DLD1 (cell line): ENCODE data around the gene THAP8.

Experiments
- in situ Hi-C: cut with HindIII; loops from 2 replicates; pipeline ENCODE4 v1.10.0; 2017; ENCODE audit warnings: low sequenced_read_pairs

THAP8 gene, protein sequence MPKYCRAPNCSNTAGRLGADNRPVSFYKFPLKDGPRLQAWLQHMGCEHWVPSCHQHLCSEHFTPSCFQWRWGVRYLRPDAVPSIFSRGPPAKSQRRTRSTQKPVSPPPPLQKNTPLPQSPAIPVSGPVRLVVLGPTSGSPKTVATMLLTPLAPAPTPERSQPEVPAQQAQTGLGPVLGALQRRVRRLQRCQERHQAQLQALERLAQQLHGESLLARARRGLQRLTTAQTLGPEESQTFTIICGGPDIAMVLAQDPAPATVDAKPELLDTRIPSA

DNA sequence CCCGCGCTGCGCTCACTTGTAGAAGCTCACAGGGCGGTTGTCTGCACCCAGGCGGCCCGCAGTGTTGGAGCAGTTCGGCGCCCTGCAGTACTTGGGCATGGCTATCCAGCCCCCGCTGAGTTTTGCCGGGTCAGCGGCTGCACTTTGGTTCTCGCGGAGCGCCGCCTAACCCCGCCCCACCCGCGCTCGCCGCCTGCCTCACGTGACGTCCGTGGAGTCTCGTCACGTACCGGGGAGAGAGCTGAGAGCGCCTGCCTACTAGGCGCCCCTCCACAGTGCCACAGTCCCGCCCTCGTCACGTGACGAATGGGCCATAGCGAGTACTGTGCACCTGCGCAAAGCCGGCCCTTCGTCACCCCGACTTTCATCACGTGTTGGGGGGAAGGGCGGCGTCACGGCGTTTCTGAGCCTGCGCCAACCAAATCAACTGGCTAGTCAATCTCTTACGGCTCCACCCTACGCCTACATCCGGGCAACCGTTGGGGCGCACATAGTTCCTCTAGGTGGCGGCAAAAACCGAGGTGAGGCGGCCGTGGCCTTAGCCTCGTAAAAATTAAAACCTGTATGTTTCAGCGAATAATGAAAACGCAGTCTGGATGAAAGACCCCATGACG is at the start of gene THAP8:
Gene THAP8, minus strand, starts transcription at position 167 of the 614 bp plus-strand sequence. Its CDS starts 68 bp downstream, at position 99.
- in situ Hi-C loops = no loop called here

DNA sequence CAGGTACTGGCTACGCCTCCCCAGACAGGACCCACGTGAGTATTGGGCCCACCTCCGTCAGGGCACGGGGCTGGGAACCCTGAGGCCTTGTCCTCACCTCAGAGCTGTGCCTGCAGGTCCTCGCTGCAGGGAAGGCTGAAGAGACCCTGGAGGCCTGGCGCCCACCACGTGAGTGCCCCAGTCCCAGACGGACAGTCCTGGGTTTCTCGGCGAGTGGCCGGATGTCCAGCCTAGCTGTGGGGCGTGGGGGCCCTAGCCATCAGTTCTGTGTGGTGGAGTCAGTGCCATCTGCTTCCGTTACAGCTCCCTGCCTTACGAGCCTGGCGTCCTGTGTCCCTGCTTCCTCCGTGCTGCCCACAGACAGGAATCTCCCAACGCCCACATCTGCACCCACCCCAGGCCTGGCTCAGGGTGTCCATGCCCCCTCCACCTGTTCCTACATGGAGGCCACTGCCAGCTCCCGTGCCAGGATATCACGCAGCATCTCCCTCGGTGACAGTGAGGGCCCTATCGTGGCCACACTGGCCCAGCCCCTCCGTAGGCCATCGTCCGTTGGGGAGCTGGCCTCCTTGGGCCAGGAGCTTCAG is 49.0 kb upstream of the THAP8 start:
- in situ Hi-C loops = no loop called here

DNA sequence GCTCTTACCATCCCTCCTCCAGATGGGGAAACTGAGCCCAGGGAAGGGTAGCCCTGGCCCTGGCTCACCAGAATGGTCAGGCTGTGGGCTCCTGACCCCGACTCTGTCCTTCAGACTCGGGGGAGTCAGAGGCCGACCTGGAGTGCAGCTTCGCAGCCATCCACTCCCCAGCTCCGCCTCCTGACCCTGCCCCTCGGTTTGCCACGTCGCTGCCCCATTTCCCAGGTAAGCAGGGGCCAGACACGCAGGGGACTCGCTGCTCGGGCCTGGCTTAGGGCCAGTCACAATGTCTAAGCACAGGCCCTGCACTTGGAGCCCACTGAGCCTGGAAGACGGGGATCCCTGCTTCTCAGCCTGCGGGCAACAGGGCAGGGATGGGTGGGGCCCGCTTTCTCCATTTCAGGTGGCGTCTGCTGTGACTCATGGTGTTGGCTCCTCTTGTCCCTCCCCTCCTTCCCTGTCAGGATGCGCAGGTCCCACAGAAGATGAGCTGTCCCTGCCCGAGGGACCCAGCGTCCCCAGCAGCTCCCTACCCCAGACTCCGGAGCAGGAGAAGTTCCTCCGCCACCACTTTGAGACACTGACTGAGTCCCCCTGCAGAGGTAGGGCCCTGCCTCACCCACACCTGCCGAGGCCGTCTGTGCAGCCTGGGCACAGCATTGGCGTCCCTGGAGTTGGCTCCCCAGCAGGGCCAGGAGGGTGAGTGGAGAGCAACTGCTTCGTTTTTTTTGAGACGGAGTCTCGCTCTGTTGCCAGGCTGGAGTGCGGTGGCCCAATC is 47.7 kb upstream of the THAP8 start:
- in situ Hi-C loops = no loop called here

DNA sequence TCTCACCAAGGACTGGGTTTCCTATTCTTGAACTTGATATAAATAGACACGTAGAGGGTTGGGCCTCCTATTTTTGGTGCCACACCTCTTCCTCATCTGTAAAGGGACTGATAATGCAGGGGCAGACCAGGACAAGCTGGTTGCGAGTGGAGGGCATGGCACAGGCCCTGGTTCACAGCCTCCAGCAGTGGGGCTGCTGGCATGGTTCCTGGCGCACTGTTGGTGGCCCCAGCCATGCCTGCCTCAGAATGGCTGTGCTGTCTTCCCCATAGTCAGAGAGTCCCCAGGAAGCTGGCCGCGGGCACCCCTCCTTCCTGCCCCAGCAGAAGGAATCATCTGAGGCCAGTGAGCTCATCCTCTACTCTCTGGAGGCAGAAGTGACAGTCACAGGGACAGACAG is 46.4 kb upstream of the THAP8 start:
- in situ Hi-C loops = no loop called here

DNA sequence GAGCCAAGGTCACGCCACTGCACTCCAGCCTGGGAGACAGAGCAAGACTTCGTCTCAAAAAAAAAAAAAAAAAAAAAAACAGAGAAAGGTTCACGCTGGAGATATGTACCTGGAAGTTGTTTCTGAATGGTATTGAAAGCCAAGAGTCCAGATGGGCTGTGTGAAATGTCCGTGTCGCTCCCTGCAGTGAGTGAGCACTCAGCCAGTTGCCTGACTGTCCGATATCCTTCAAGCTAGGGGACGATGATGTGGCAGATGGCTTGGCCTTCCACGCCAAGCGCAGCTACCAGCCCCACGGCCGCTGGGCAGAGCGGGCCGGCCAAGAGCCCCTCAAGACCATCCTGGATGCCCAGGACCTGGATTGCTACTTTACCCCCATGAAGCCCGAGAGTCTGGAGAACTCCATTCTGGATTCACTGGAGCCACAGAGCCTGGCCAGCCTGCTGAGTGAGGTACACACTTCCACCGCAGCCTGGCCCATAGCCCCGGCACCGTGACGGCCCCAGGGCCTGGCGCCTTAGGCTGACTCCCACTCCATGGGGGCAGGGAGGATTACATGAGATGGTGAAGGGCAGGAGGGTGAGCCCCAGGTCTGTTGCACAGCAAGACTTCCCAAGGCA is 45.2 kb upstream of the THAP8 start:
- in situ Hi-C loops = no loop called here

DNA sequence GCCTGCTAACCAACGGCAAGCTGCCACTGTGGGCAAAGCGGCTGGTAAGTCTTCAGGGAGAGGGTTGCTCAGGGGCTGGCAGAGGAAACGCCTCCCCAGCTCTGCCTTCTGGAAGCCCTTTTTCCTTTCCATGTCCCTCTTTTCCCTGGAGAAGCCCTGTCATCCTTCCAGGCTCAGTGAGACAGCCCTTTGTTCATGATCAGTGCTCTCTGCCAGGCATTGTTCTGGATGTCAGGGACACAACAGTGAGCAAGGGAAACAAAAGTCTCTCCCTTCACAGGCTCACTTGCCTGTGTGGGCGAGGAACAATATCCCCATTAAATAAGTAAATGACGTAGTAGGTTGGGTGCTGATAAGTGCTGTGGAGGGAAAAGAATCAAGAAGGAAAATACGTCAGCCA is 43.0 kb upstream of the THAP8 start:
- in situ Hi-C loops = no loop called here

DNA sequence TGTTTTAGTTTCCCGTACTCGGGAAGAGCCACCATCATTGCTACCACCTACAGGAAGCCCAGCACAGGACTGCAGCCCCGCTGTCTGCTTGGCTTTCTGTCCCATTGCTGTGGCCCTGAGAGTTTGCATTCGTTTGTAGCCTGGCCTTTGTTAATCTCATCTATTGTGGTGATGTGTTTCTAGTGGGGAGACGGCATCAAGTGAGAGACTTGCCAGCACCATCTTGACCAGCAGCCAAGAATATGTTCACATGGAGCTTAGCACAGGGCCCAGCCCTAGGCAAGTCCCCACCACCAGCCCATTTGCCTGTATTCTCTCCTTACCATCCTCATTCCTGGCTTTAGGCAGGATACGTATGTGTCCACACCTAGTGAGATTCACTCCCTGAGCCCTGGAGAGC is 39.6 kb upstream of the THAP8 start:
- in situ Hi-C loops = no loop called here

DNA sequence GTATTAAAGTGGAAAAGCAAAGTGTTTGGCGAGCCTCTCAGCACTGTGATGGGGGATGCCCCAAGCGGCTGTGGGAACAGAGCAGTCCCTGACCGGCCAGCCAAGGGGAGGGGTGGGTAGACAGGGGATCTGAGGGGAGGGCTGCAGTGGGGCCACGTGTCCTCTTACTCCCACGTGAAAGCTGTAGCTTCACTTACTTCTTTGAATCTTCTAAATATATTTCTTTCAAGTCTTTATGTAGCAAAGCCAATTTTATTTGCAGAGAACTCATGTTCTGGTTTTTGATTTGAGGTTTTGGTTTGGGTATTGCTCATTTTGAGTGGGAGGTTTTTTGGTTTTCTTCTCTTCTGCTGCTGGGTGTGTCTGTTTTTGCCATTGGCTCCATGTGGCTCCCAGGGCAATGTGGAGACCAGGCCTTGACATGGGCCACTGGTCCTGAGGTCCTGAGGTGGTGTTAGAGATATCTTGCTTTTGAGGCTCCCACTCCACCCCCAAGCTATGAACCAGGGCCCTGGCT is 39.1 kb upstream of the THAP8 start:
- in situ Hi-C loops = no loop called here

DNA sequence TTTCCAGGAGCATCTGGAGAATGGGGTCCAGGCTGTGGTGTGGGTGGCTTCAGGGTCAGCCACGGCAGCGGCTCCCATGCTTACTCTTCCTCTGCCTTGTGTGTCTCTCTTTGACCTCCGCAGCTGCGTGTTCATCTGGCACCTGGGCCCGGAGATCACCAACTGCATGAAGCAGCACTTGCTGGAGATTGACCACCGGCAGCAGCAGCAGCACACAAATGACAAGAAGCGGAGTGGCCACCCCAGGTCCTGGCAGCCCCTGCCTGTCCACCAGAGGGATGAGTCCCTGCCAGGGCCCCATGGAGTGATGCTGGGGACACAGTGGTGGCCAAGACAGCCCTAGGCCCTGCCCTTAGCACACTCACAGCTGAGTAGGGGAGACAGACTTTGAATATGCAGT is 38.5 kb upstream of the THAP8 start:
- in situ Hi-C loops = no loop called here

DNA sequence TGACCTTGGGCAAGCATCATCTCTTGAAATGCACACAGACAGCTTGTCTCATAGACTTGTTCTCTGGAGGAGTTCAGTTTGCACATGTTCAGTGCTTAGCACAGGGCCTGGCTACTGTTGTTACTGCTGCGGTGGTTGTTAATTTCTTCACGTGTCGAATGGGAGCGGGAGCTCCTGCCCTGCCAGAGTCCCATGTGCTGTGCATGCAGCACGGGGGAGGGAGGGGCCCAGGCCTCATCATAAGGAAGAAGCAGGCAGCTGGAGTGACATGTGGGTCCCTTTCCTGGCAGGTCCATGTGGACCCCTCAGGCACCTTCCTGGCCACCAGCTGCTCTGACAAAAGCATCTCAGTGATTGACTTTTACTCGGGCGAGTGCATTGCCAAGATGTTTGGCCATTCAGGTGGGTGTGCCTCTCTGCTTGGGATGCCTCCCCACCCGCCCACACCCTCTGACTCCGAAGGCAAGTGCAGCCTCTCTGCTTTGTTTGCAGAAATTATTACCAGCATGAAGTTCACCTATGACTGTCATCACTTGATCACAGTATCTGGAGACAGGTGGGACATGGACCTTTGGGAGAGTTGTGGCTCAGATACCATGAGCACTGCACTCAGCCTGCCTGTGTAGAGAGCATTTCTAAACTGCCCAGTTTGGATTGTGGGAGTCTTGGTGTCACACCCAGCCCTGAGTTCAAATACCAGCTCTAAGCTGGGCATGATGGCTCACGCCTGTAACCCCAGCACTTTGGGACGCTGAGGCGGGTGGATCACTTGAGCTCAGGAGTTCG is 37.0 kb upstream of the THAP8 start:
- in situ Hi-C loops = no loop called here

DNA sequence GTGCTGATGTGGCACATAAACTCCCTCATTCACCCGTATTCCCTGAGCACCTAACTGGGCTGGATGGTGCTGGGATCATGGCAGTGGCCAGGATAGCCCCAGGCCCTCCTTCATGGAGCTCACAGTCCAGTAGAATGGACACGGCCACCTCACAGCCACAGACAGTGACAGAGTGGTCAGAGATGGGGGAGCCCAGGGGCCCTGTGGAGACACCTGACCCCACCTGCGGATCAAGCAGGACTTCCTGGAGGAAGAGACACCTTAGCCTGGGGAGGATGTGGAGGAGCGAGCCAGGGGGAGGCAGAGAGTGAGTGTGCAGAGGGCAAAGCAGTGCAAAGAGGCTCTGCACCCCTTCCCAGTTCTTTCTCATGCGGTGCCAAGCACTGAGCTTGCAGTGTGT is 35.8 kb upstream of the THAP8 start:
- in situ Hi-C loops = no loop called here

DNA sequence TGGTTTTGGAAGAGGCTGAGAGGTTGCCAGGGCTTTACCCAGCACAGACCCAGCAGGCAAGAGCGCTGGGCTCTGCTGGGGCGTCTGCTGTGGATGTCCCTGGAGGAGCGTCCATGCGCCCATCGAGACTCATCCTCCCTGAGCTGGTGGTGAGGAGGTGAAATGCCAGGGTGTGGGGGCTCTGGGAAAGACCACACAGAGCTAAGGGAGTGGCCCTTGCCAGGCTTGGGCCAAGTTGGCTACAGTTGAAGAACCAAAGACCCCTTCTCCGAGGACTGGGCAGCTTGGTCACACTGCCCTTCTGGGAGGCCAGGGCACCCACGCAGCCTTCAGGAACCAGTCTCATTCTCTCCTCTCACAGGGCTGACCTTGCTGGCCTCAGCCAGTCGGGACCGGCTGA is 32.2 kb upstream of the THAP8 start:
- in situ Hi-C loops = no loop called here

DNA sequence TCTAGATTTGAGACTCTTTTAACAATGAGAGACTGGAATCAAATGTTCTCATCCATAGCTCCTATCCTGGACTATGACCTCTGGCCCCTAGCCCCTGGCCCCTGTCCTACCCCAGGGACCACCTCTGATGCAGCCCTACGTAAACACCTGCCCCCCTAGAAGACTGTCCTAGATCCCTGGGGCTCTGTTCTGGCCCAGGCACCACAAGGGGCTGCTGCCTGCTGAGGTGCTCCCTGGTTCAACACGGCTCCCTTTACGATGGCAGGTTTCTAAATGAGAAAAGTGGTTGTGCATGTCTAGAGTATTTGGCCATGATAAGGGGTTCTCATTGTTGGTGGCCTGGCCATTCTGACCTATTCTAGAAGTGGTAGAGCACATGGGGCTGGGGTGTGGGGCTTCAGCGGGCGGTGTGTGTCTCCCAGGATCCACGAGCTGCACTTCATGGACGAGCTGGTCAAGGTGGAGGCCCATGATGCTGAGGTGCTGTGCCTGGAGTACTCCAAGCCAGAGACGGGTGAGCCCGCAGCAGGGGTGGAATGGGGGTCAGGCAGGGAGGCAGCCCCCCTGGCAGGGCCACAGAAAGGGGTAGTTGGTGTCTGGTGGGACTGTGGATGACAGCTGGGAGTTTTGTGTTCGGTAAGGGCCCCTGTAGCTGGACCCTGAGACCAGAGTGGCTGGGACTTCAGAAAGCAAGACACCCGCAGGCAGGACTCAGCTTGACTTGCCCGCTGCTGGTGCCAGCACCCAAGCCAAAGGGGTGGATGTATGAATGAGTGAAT is 30.3 kb upstream of the THAP8 start:
- in situ Hi-C loops = no loop called here

DNA sequence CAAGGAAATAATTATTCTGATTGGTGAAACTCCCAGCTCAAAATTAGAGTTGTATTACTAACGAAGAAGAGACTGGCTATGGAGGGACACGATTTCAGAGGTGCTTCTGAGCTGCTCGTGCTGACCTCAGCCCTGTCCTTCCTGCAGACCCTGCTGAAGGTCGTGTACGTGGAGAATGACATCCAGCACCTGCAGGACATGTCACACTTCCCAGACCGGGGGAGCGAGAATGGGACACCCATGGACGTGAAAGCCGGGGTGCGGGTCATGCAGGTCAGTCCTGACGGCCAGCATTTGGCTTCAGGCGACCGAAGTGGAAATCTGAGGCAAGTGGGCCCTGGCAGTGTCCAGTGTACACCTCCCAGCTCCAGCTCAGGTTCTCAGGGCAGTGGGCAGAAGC is 28.8 kb upstream of the THAP8 start:
- in situ Hi-C loops = no loop called here

DNA sequence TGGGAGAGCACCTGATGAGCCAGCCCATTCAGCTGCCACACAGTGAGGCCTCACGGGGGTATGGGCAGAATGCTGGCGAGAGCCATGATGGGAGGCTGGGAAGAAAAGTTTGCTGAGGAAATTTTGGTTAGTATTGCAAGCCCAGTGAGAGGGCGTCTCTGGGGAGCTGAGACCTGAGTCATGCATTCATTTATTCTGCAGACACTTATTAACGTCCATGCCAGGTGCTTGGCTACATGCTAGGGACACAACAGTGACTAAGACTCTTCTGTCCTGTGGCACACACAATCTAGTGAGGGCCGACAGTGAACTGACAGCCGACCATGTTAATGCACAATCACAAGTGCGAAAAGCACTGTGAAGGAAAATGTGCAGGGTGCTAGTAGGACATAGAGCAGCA is 27.8 kb upstream of the THAP8 start:
- in situ Hi-C loops = no loop called here

DNA sequence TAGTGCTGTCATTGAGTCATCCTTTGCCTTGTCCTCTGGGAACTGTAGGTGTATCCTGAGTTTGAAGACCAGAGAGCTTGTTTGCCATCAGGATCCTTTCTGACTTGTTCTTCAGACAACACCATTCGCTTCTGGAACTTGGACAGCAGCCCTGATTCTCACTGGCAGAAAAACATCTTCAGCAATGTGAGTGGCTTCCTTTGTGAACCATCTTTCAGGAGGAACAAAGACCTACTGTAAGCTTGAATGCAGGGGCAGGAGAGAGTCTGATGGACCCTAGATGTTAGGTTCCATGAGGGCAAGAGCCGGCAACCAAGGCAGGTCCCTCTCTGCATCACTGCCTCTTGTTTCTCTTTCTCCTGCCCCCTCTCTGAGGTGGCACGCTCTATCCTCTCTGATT is 27.3 kb upstream of the THAP8 start:
- in situ Hi-C loops = no loop called here

DNA sequence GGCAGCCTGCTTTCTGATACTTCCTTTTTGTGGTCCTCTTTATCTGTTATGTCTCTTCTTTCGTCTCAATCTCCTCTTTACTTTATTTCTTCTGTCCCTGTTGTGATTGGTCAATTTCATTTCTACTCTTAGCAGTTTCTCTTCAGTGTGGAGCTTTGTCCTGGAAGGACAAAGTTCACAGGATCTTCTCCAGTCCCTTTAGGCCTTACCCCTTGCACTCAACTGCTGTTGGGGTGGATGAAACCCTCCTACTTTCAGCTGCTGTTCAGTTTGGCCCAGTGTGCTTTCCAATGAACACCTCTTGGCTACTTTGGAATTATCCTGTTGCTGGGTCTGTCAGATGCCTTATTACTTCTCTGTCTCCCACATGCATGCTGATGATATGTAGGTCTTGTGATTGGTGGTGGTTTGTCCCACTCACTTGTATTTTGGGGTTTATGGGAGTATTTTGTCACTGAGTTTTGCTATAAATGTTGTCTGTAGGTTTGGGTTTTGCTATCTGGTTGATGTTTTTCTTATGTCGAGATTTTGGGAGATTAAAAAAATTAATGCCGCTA is 25.4 kb upstream of the THAP8 start:
- in situ Hi-C loops = no loop called here

DNA sequence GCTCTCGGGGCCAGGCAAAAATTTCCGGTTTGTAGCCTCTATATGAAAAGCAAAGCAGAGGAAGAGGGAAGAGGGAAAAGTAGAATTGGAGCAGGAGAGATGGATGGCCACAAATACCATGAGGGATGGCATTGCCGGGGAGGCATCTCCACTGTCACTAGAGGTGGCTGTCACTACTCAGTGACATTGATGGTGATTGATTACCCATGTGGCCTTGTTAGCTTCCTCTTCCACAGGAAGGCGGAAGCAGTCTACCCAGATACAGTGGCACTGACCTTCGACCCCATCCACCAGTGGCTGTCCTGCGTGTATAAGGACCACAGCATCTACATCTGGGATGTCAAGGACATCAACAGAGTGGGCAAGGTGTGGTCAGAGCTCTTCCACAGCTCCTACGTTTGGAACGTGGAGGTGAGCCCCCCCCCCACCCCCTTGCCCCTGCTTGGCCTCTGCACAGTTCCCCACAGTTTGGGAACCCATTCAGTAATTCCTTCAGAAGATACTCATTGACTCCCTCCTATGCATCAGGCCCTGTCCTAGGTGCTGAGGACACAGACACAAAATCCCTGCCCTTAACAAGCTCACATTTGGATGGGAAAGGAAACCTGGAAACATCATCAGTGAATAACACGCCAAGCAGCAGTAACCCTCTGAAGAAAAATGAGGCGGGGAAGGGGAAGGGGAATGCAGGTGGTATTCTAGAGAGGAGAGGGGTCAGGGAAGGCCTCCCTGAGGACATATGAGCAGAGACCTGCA is 19.2 kb upstream of the THAP8 start:
- in situ Hi-C loops = no loop called here

DNA sequence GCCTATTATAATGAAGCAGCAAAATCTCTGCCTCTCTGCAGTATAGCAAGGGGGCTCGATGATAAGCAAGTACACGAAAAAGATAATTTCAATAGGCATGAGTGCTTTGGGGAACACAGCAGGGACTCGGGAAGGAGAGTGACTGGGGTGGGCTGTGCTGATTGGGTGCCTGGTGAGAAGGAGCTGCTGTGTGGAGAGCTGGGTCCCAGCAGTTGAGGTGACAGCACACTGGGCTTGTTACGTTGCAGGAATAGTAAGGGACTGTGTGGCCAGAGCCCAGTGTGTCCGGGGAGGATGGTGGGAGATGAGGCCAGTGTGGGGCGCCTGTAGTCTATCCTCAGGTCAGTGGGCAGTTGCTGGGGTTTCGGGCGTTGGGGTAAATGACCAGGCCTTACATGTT is 18.0 kb upstream of the THAP8 start:
- in situ Hi-C loops = no loop called here
